Sigmoid colon (tissue), 7 donors: ENCODE measurements around the gene MYO19. TPM values are rescaled to one million over a fixed set of nuclear protein-coding genes. Genes with fewer than 3 reads are reported as not detected.

ENCODE experiments used
- DNase-seq: peaks from one replicate; pipeline ENCODE4 v3.0.0-alpha.2; 2019
- H3K27ac ChIP-seq, 4 donors: fragments of 200-600 bp; sonication (generic); one replicate each; pipeline ENCODE4 v1.5.1; 2016 to 2019; ENCODE audit warnings: mild to moderate bottlenecking in 1 of 4
- H3K27me3 ChIP-seq, 3 donors: fragments of 200-600 bp; sonication (generic); one replicate each; pipeline ENCODE4 v1.5.1; 2019; ENCODE audit warnings: mild to moderate bottlenecking in 1 of 3
- H3K36me3 ChIP-seq, 4 donors: fragments of 200-600 bp; sonication (generic); one replicate each; pipeline ENCODE4 v1.5.1; 2016 to 2019
- H3K4me1 ChIP-seq, 4 donors: fragments of 200-600 bp; sonication (generic); one replicate each; pipeline ENCODE4 v1.5.1; 2017 to 2019
- H3K4me3 ChIP-seq, 4 donors: fragments of 200-600 bp; sonication (generic); one replicate each; pipeline ENCODE4 v1.5.1; 2017 to 2019; ENCODE audit warnings: mild to moderate bottlenecking in 2 of 4, moderate library complexity in 1 of 4
- H3K9me3 ChIP-seq, 4 donors: fragments of 200-600 bp in 3 of 4; sonication (generic) in 3 of 4; one replicate each; pipeline versions ENCODE4 v1.5.1 to v1.6.1; 2013 to 2019
- EP300 ChIP-seq, 4 donors: sonication (generic); formaldehyde crosslinking; IDR thresholded peaks; one replicate each; pipeline ENCODE4 v1.6.1; 2017; ENCODE audit warnings: antibody characterized with exemption in 4 of 4
- POLR2A ChIP-seq, 2 donors: fragments of 450-650 bp; IDR thresholded peaks; one replicate each; pipeline ENCODE4 v1.6.1; 2016; ENCODE audit warnings: antibody characterized with exemption in 2 of 2, mild to moderate bottlenecking in 2 of 2, moderate library complexity in 2 of 2
- POLR2AphosphoS5 ChIP-seq, 4 donors: sonication (generic); formaldehyde crosslinking; IDR thresholded peaks; one replicate each; pipeline ENCODE4 v1.6.1; 2017; ENCODE audit warnings: antibody characterized with exemption in 4 of 4
- WGBS, 2 donors: extraction: QIAGEN DNeasy Blood & Tissue Kit; methylation state at CpG; one replicate each; pipeline ENCODE4 v1.1.7; 2013; 5-methylcytosine and 5-hydroxymethylcytosine counted together
- intact Hi-C: fragments of 100-400 bp; cut with DNase I; formaldehyde crosslinking; loops from one replicate; pipeline ENCODE4 v1.15.1; 2023
- polyA plus RNA-seq, 3 donors: library from polyadenylated mRNA; stranded (reverse); fragments of 200-250 nt; gene quantifications; one replicate each; pipeline ENCODE4 v1.2.3, GENCODE V29; 2013
- total RNA-seq, 4 donors: library from RNA; depleted of rRNA; stranded (reverse); fragments of >200 nt; gene quantifications; one replicate each; pipeline ENCODE4 v1.1.0, GENCODE V29; 2016
- TF ChIP-seq, protein P1 (sequence below), 4 experiments: fragments of 450-650 bp in 3 of 4; fragments of 200-600 bp in 1 of 4; IDR thresholded peaks; one replicate each; pipeline ENCODE4 v1.5.1; 2016 to 2019; ENCODE audit warnings: antibody characterized with exemption in 4 of 4, mild to moderate bottlenecking in 3 of 4, moderate library complexity in 2 of 4
- donor health status: healthy with polysubstance abuse.
- donor health status: Bipolar disorder and iron deficiency.
- donor health status: healthy.

Gene MYO19
- total and polyA plus RNA-seq, 7 donors = 19.2 to 67.2 (median 57.8) TPM

DNA sequence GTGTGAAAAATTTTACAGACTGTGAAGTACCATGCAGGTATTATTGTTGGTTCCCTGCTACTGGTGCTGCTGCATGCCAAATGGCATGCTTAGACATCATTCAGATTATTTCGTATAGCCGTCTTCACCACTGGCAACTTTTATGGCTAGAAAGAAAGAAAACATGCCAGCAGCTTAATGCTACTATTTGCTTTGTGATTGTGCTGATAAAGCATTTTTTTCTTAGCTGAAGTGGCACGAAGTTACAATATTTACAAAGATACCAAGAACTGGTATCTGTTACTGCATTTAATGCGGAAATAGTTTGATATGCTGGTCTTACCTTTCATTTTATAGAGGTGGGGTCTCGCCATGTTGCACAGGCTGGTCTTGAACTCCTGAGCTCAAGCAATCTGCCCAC is 40.0 kb downstream of the MYO19 start:
- Histone ChIP-seq H3K4me1 (no peaks in the 10 kb centered on the region), H3K36me3 (peaks cover 28 to 74% (median 40%) of the 10 kb centered on the region in 4 donors), H3K27me3 (no peaks in the 10 kb centered on the region), H3K27ac (no peak overlapping the region), H3K9me3 (no peaks in the 10 kb centered on the region), H3K4me3 (no peak overlapping the region)
- intact Hi-C loops = no loop called here
- WGBS, 2 donors = 50 to 83% methylated on average over 5 of the region's 5 CpGs
- TF ChIP-seq EP300 (IDR thresholded peaks at IDR 0.05) = no peak
- TF ChIP-seq POLR2A (IDR thresholded peaks at IDR 0.05) = no peak
- TF ChIP-seq, protein P1, sequence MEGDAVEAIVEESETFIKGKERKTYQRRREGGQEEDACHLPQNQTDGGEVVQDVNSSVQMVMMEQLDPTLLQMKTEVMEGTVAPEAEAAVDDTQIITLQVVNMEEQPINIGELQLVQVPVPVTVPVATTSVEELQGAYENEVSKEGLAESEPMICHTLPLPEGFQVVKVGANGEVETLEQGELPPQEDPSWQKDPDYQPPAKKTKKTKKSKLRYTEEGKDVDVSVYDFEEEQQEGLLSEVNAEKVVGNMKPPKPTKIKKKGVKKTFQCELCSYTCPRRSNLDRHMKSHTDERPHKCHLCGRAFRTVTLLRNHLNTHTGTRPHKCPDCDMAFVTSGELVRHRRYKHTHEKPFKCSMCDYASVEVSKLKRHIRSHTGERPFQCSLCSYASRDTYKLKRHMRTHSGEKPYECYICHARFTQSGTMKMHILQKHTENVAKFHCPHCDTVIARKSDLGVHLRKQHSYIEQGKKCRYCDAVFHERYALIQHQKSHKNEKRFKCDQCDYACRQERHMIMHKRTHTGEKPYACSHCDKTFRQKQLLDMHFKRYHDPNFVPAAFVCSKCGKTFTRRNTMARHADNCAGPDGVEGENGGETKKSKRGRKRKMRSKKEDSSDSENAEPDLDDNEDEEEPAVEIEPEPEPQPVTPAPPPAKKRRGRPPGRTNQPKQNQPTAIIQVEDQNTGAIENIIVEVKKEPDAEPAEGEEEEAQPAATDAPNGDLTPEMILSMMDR (IDR thresholded peaks at IDR 0.05) = no peak
- TF ChIP-seq POLR2AphosphoS5 (IDR thresholded peaks at IDR 0.05) = no peak
- DNase-seq = no peak

DNA sequence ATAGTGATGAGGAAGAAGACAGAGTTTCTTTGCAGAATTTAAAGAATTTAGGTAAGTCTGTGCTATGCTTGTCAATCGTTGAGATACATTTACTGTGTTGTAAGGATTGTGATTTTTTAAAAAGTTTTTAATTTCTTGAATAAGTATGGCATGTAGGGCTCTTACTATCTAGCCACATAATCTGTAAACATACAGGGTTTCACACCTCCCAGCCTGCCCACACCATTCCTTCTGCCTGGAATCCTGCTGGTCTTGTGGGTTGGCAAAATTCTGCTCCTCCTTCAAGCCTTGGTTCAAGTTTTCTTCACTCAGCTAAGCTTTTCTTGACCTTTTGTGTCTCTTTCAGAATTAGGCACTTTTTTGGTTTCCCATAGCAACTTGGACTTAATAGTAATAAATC is 40.7 kb downstream of the MYO19 start:
- Histone ChIP-seq H3K27me3 (no peaks in the 10 kb centered on the region), H3K36me3 (peaks cover 28 to 71% (median 40%) of the 10 kb centered on the region in 4 donors), H3K9me3 (no peaks in the 10 kb centered on the region), H3K4me1 (peaks cover 0 to 3% (median 0%) of the 10 kb centered on the region in 4 donors), H3K27ac (no peak overlapping the region), H3K4me3 (no peak overlapping the region)
- WGBS, 2 donors = 75 to 85% methylated on average over 1 of the region's 1 CpG
- TF ChIP-seq POLR2AphosphoS5 (IDR thresholded peaks at IDR 0.05) (no peak), EP300 (IDR thresholded peaks at IDR 0.05) (no peak), POLR2A (IDR thresholded peaks at IDR 0.05) (no peak)
- TF ChIP-seq, protein P1 (IDR thresholded peaks at IDR 0.05) = no peak
- intact Hi-C loops = no loop called here
- no peak for DNase-seq

DNA sequence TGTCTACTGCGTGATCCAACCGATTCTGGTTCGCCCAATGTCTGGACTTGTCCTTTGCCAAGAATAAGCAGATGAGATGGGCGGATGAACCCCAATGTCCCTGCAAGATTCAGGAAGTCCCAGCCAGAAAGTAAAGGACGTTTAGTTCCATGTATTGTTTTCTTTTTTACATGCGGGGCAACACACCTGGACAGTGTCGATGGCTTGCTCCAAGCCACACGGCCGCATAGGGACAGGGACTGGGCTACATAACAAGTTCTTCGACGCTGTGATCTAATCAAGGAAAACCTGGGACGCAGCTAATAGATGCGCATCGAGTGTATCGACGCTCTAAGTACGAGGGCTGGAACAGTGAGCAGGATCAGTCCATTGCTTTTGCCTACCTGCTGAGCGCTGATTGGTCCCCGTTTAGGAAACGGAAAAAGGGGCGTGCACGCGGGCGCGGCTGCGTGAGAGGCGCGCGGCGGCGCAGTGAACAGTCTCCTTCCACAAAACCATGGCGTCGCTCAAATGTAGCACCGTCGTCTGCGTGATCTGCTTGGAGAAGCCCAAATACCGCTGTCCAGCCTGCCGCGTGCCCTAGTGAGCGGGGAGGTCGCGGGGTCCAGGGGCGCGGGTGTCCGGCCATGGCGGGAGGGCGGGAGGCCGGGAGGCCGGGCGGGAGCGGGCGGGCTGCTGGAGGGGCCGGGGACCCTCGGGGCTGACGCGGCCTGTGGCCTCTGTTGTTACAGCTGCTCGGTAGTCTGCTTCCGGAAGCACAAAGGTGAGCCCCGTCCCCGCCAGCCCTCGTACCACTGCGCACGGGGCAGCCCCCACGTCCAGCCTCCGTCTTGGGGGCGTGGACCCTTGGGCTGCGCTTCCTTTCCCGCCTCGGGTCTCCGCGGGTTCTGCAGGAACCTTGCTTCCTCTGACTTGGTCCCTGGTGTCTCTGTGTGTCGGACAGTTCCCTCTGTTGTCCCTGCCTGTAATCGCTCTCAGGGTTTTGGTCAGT is 48.2 kb downstream of the MYO19 start, which contains the start of gene ZNHIT3:
ZNHIT3 (plus strand) TSS at position 478 of the 991 bp plus-strand sequence; CDS start at position 497, 19 bp downstream.
- H3K4me1 ChIP-seq = peaks cover 0 to 40% (median 33%) of the 10 kb centered on the region in 4 donors
- no peaks in the 10 kb centered on the region for H3K36me3 ChIP-seq
- 0 to 1% methylated on average over 73 of the region's 73 CpGs for WGBS, 2 donors
- no peaks in the 10 kb centered on the region for H3K9me3 ChIP-seq
- peak; percentile 95 for DNase-seq
- intact Hi-C loops = loop anchor here (5.0 to 10.0 kb wide), 2 partner anchors 46 to 108 kb away; partner anchors contain the start of genes DHRS11, MYO19 and PIGW
- H3K27me3 ChIP-seq = peaks cover 0 to 12% (median 0%) of the 10 kb centered on the region in 3 donors
- peak within 1 kb of the TSS; percentile 78 to 90 (median 84) for H3K27ac ChIP-seq
- peak within 1 kb of the TSS; percentile 68 to 99 (median 89) for H3K4me3 ChIP-seq
- TF ChIP-seq, protein P1 (IDR thresholded peaks at IDR 0.05) = no peak
- TF ChIP-seq POLR2A (IDR thresholded peaks at IDR 0.05) = peak; percentile 26 to 34
- no peak for TF ChIP-seq EP300 (IDR thresholded peaks at IDR 0.05)
- peak; percentile 59 to 89 (median 80) for TF ChIP-seq POLR2AphosphoS5 (IDR thresholded peaks at IDR 0.05)

DNA sequence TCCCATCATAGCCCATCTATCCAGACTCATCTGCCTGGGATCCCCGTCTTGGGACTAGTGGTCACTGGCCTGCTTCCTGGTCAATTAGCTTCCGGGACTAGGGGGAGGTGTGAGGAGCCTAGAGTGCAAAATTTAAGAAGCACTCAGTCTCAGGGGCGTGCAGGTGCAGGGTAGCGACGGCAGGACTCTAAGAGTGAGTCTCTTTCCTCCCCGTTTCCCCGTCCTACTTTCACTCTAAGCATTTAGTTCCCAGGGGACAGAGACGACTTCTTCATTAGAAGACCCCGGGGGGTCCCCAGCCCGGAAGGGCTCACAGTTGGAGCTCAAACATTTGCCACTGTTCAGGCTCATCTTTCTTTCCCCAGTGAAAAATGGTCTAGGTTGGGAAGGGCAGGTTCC is 48.9 kb downstream of the MYO19 start:
- TF ChIP-seq POLR2AphosphoS5 (IDR thresholded peaks at IDR 0.05) (no peak), POLR2A (IDR thresholded peaks at IDR 0.05) (no peak), EP300 (IDR thresholded peaks at IDR 0.05) (no peak)
- TF ChIP-seq, protein P1 (IDR thresholded peaks at IDR 0.05) = no peak
- Histone ChIP-seq H3K4me3 (peak overlapping the region; percentile 68 to 99 (median 89)), H3K9me3 (no peaks in the 10 kb centered on the region), H3K36me3 (no peaks in the 10 kb centered on the region), H3K4me1 (peaks cover 0 to 40% (median 33%) of the 10 kb centered on the region in 4 donors), H3K27me3 (peaks cover 0 to 19% (median 0%) of the 10 kb centered on the region in 3 donors), H3K27ac (peak overlapping the region; percentile 78 to 90 (median 84))
- WGBS, 2 donors = 42 to 49% methylated on average over 10 of the region's 10 CpGs
- intact Hi-C loops = loop anchor here (5.0 to 10.0 kb wide), 2 partner anchors 46 to 109 kb away; partner anchors contain the start of genes DHRS11, MYO19 and PIGW
- DNase-seq = no peak
